ENCODE results near the gene SCN9A. TPM values are rescaled to one million over a fixed set of nuclear protein-coding genes. Genes with fewer than 3 reads are reported as not detected.

The SCN9A gene
- total and polyA plus RNA-seq, 2 donors (not counting 1 experiment from before 2014, with no cell fraction given), result not detected

- Histone ChIP-seq H3K9ac (ENCODE audit: low read length) (no peak overlapping the region), H3K4me1 (ENCODE audit: control insufficient read depth in 2 of 2, insufficient read depth in 2 of 2, low read length in 2 of 2) (no peaks in the 10 kb centered on the region), H4K20me1 (ENCODE audit: control insufficient read depth, insufficient read depth, low read length, poor library complexity, severe bottlenecking) (no peaks in the 10 kb centered on the region), H3K4me2 (replicated peaks; ENCODE audit: low read depth, low read length, poor library complexity, severe bottlenecking) (no peak overlapping the region), H3K4me3 (ENCODE audit: control extremely low read depth in 1 of 5, extremely low read depth in 1 of 5, insufficient read depth in 1 of 5, low read depth in 2 of 5, low read length in 4 of 5) (no peak overlapping the region), H2AFZ (ENCODE audit: insufficient read depth, low read depth, low read length, poor library complexity, severe bottlenecking) (no peak overlapping the region), H3K27me3 (replicated peaks in 1 of 4; ENCODE audit: control extremely low read depth in 1 of 4, control insufficient read depth in 3 of 4, insufficient read depth in 4 of 4, low read length in 3 of 4) (no peaks in the 10 kb centered on the region), H3K79me2 (ENCODE audit: control insufficient read depth, insufficient read depth, low read length) (no peaks in the 10 kb centered on the region), H3K9me3 (ENCODE audit: control extremely low read depth in 1 of 3, control insufficient read depth in 2 of 3, insufficient read depth in 1 of 3, low read length in 2 of 3) (no peaks in the 10 kb centered on the region), H3K36me3 (replicated peaks in 1 of 2; ENCODE audit: control extremely low read depth in 1 of 2, control insufficient read depth in 1 of 2, extremely low read depth in 1 of 2, insufficient read depth in 2 of 2, low read length in 1 of 2) (no peaks in the 10 kb centered on the region), H3K27ac (ENCODE audit: low read length in 2 of 2) (no peak overlapping the region)
- Mint-ChIP-seq H3K4me3 (no peak overlapping the region), H3K27ac (no peak overlapping the region), H3K4me1 (no peaks in the 10 kb centered on the region), H3K27me3 (no peaks in the 10 kb centered on the region), H3K9me3 (ENCODE audit: insufficient read depth) (no peaks in the 10 kb centered on the region)
- no peak for TF ChIP-seq EZH2 (IDR thresholded peaks at IDR 0.05; ENCODE audit: borderline replicate concordance, insufficient read depth, low read depth, low read length, poor library complexity, severe bottlenecking)
- no peak for TF ChIP-seq CTCF (IDR thresholded peaks at IDR 0.05)
- ChIA-PET CTCF (no interaction called here), POLR2A (no interaction called here)
- 86% methylated on average over 1 of the region's 2 CpGs for WGBS (ENCODE audit: insufficient coverage)
- intact Hi-C loops (cut with micrococcal nuclease), result no loop called here
- ATAC-seq (ENCODE audit: low read depth) (no peak), DNase-seq (no peak)
Measured at GRCh38 chr2:166404831-166405568, 29.3 kb upstream of the SCN9A start.

GRCh38 chr2:166394245-166394644, 18.5 kb upstream of the SCN9A start:
- ATAC-seq (ENCODE audit: low read depth) (no peak), DNase-seq (no peak)
- ChIA-PET CTCF (interaction anchor here (1.8 kb wide), 1 partner anchor 9 kb away, joined by 5 read pairs; no protein-coding TSS in a partner anchor), POLR2A (no interaction called here)
- WGBS (ENCODE audit: insufficient coverage), result no CpG with 5 or more reads among the region's 1 CpG
- Mint-ChIP-seq H3K4me3 (no peak overlapping the region), H3K27me3 (no peaks in the 10 kb centered on the region), H3K27ac (no peak overlapping the region), H3K9me3 (ENCODE audit: insufficient read depth) (no peaks in the 10 kb centered on the region), H3K4me1 (no peaks in the 10 kb centered on the region)
- Histone ChIP-seq H3K36me3 (replicated peaks in 1 of 2; ENCODE audit: control extremely low read depth in 1 of 2, control insufficient read depth in 1 of 2, extremely low read depth in 1 of 2, insufficient read depth in 2 of 2, low read length in 1 of 2) (no peaks in the 10 kb centered on the region), H3K9ac (ENCODE audit: low read length) (no peak overlapping the region), H3K4me3 (ENCODE audit: control extremely low read depth in 1 of 5, extremely low read depth in 1 of 5, insufficient read depth in 1 of 5, low read depth in 2 of 5, low read length in 4 of 5) (no peak overlapping the region), H3K79me2 (ENCODE audit: control insufficient read depth, insufficient read depth, low read length) (no peaks in the 10 kb centered on the region), H3K27ac (ENCODE audit: low read length in 2 of 2) (no peak overlapping the region), H3K4me2 (replicated peaks; ENCODE audit: low read depth, low read length, poor library complexity, severe bottlenecking) (no peak overlapping the region), H3K9me3 (ENCODE audit: control extremely low read depth in 1 of 3, control insufficient read depth in 2 of 3, insufficient read depth in 1 of 3, low read length in 2 of 3) (no peaks in the 10 kb centered on the region), H3K4me1 (ENCODE audit: control insufficient read depth in 2 of 2, insufficient read depth in 2 of 2, low read length in 2 of 2) (no peaks in the 10 kb centered on the region), H2AFZ (ENCODE audit: insufficient read depth, low read depth, low read length, poor library complexity, severe bottlenecking) (no peak overlapping the region), H3K27me3 (replicated peaks in 1 of 4; ENCODE audit: control extremely low read depth in 1 of 4, control insufficient read depth in 3 of 4, insufficient read depth in 4 of 4, low read length in 3 of 4) (no peaks in the 10 kb centered on the region), H4K20me1 (ENCODE audit: control insufficient read depth, insufficient read depth, low read length, poor library complexity, severe bottlenecking) (no peaks in the 10 kb centered on the region)
- TF ChIP-seq CTCF (IDR thresholded peaks at IDR 0.05) (no peak), EZH2 (IDR thresholded peaks at IDR 0.05; ENCODE audit: borderline replicate concordance, insufficient read depth, low read depth, low read length, poor library complexity, severe bottlenecking) (no peak)
- intact Hi-C loops (cut with micrococcal nuclease), result no loop called here
